CD4-positive, alpha-beta T cell (primary cell): ENCODE measurements around the gene SERPINA5. TPM values are rescaled to one million over a fixed set of nuclear protein-coding genes. Genes with fewer than 3 reads are reported as not detected.

Experiments used
- ATAC-seq: fragments of 200-7000 bp; cut with Tn5 transposase; one replicate; pipeline ENCODE4 v1.10.0; 2022; ENCODE audit warnings: mild to moderate bottlenecking; ENCODE audit not compliant: poor library complexity
- CTCF ChIA-PET: fragments of 350-600 bp; sonication (Branson Sonifier 250); formaldehyde crosslinking; loops from one replicate; lab custom pipeline; 2021; ENCODE audit warnings: antibody characterized with exemption, inconsistent platforms; lab: Charles Lee
- POLR2A ChIA-PET: fragments of 350-600 bp; sonication (Branson Sonifier 250); formaldehyde crosslinking; loops from one replicate; lab custom pipeline; 2021; ENCODE audit warnings: antibody characterized with exemption, inconsistent platforms; lab: Charles Lee
- DNase-seq, 14 experiments: peaks; one replicate each; pipeline ENCODE4 v3.0.0-alpha.2; 2013 to 2020; ENCODE audit warnings: mixed read lengths in 2 of 14
- H3K27ac ChIP-seq, 2 donors: one replicate each; pipeline versions ENCODE4 v1.5.1 to v1.7.0; 2013; ENCODE audit warnings: low read length in 2 of 2, low read depth in 1 of 2, mild to moderate bottlenecking in 1 of 2
- H3K27me3 ChIP-seq, 2 experiments: 1 replicate in 1 of 2; 2 replicates in 1 of 2; pipeline versions ENCODE4 v1.6.1 to v1.7.0; 2013; ENCODE audit warnings: low read length in 2 of 2, control low read depth in 1 of 2, mild to moderate bottlenecking in 1 of 2, moderate library complexity in 1 of 2; ENCODE audit not compliant: insufficient read depth in 2 of 2, control insufficient read depth in 1 of 2
- H3K36me3 ChIP-seq: one replicate; pipeline ENCODE4 v1.6.1; 2013; ENCODE audit warnings: low read length, control low read depth; ENCODE audit not compliant: insufficient read depth
- H3K4me1 ChIP-seq: one replicate; pipeline ENCODE4 v1.6.1; 2013; ENCODE audit warnings: low read length, control low read depth; ENCODE audit not compliant: insufficient read depth
- H3K4me3 ChIP-seq: one replicate; pipeline ENCODE4 v1.5.1; 2013; ENCODE audit warnings: mild to moderate bottlenecking, low read length, moderate library complexity
- H3K9me3 ChIP-seq, 2 experiments: 1 replicate in 1 of 2; 2 replicates in 1 of 2; pipeline versions ENCODE4 v1.6.1 to v1.7.0; 2013; ENCODE audit warnings: low read length in 2 of 2, mild to moderate bottlenecking in 2 of 2, control low read depth in 1 of 2, moderate library complexity in 1 of 2; ENCODE audit not compliant: control insufficient read depth in 1 of 2, insufficient read depth in 1 of 2
- H3K27ac Mint-ChIP-seq: one replicate; pipeline ENCODE4 v1.8.0; 2020; ENCODE audit warnings: mixed read lengths
- H3K27me3 Mint-ChIP-seq: one replicate; pipeline ENCODE4 v1.8.0; 2021; ENCODE audit warnings: mixed read lengths
- H3K36me3 Mint-ChIP-seq: one replicate; pipeline ENCODE4 v1.8.0; 2021; ENCODE audit warnings: low read depth, mixed read lengths
- H3K4me1 Mint-ChIP-seq: one replicate; pipeline ENCODE4 v1.8.0; 2021; ENCODE audit warnings: low read depth, mixed read lengths
- H3K4me3 Mint-ChIP-seq: one replicate; pipeline ENCODE4 v1.8.0; 2020; ENCODE audit warnings: mild to moderate bottlenecking, mixed read lengths
- H3K9me3 Mint-ChIP-seq: one replicate; pipeline ENCODE4 v1.8.0; 2020; ENCODE audit warnings: mixed read lengths
- intact Hi-C, 2 experiments: fragments of 100-400 bp; cut with DNase I in 1 of 2; cut with micrococcal nuclease in 1 of 2; formaldehyde crosslinking; loops; one replicate each; pipeline versions ENCODE4 v1.15.1 to v1.9.0; 2023 to 2025; cut with DNase I, micrococcal nuclease
- total RNA-seq, 174 experiments: library from RNA in 2 of 174; stranded (reverse) in 2 of 174; gene quantifications; one replicate each; pipeline ENCODE4 v1.2.3 and lab custom pipeline; 2021 to 2026
- TF ChIP-seq, protein P1 (sequence below): fragments of 200-600 bp; IDR thresholded peaks from one replicate; pipeline ENCODE4 v1.8.0; 2022; ENCODE audit warnings: antibody characterized with exemption, mild to moderate bottlenecking

Gene SERPINA5
- total RNA-seq, 2 experiments from 2014 or later, result not detected

DNA sequence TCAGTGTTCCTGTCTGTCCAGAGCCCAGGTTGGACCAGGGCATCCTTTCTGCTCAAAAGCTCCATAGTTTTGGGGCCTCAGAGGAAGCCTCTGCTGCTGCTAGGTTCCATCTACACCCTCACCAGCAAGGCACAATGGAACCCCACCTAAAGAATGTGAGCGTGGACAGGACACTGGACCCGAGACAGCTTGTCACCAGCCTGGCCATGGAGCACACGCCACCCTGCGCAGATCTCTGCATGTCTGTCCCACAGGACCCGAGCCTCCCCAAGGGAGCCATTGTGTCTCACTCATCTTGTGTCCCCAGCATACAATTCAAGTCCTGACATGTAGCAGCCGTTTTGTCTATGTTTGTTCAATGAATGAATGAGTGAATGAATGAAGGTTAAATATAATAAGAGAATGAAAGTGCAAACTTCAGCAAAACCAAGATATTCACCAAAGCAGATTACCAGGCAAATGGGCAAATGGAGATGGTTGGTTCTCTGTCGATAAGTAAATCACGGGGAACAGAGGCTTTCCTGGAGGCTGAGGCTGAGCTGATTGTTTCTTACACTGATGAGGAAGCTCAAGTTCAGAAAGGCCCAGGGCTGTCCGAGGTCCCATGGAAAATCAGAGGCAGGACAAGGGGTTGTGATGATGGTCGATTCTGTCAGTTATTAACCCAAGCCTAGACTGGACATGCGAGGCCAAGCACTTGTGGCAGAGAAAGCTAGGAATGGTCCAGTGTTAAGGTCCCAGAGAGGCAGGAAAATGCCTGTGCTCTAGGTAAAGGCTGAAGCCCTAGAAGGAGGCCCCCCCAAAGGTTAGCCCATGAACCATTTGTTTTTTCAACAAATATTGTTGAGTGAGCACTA lies 58.0 kb downstream of the SERPINA5 start:
- ChIA-PET CTCF (no interaction called here), POLR2A (no interaction called here)
- peaks cover 0 to 2% of the 10 kb centered on the region in 2 experiments for H3K27me3 ChIP-seq
- no peak overlapping the region for H3K4me3 ChIP-seq
- Mint-ChIP-seq H3K27me3 (peaks cover 10% of the 10 kb centered on the region), H3K36me3 (no peaks in the 10 kb centered on the region), H3K4me1 (no peaks in the 10 kb centered on the region), H3K4me3 (no peak overlapping the region), H3K9me3 (no peaks in the 10 kb centered on the region), H3K27ac (no peak overlapping the region)
- DNase-seq (no peak), ATAC-seq (no peak)
- no peaks in the 10 kb centered on the region for H3K36me3 ChIP-seq
- TF ChIP-seq, protein P1, sequence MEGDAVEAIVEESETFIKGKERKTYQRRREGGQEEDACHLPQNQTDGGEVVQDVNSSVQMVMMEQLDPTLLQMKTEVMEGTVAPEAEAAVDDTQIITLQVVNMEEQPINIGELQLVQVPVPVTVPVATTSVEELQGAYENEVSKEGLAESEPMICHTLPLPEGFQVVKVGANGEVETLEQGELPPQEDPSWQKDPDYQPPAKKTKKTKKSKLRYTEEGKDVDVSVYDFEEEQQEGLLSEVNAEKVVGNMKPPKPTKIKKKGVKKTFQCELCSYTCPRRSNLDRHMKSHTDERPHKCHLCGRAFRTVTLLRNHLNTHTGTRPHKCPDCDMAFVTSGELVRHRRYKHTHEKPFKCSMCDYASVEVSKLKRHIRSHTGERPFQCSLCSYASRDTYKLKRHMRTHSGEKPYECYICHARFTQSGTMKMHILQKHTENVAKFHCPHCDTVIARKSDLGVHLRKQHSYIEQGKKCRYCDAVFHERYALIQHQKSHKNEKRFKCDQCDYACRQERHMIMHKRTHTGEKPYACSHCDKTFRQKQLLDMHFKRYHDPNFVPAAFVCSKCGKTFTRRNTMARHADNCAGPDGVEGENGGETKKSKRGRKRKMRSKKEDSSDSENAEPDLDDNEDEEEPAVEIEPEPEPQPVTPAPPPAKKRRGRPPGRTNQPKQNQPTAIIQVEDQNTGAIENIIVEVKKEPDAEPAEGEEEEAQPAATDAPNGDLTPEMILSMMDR, result no peak
- peaks cover 0 to 14% of the 10 kb centered on the region in 2 experiments for H3K9me3 ChIP-seq
- H3K4me1 ChIP-seq, result no peaks in the 10 kb centered on the region
- no peak overlapping the region for H3K27ac ChIP-seq
- intact Hi-C loops, result no loop called here

DNA sequence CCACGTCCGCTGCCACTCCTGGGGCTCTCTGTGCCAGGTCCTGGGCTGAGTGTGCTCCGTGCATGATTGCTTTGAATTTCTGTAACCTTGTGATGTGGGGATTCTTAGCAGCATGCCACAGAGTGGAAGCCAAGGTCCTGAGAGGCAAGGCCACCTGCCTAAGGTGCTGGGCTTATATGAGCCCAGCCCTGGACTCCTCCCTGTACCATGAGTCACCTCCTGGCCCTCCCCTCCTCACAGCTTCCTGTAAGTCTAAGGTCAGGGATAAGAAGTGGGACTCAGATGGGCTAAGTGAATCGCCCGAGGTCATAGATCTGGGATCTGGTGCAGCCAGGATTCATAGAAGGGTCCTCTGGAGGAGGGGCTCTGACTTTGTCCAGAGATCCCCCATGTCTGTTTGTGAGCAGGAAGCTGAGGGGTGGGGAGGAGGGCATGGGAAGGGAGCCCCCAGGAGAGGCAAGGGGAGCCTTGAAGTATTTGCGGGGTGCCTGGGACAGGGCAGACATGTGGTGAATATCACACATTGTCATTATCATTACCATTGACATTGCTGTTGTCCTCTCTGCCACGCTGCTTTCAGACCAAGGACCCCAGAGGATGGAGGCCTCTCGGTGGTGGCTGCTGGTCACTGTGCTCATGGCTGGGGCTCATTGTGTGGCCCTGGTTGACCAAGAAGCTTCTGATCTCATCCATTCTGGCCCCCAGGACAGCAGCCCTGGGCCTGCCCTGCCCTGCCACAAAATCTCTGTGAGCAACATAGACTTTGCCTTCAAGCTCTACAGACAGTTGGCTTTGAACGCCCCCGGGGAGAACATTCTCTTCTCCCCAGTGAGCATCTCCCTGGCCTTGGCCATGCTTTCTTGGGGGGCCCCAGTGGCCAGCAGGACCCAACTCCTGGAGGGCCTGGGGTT lies 59.8 kb downstream of the SERPINA5 start:
- no peak overlapping the region for H3K27ac ChIP-seq
- no peak overlapping the region for H3K27ac Mint-ChIP-seq
- H3K4me1 Mint-ChIP-seq, result no peaks in the 10 kb centered on the region
- H3K9me3 ChIP-seq, result peaks cover 0 to 14% of the 10 kb centered on the region in 2 experiments
- no peak for ATAC-seq
- H3K4me1 ChIP-seq, result no peaks in the 10 kb centered on the region
- intact Hi-C loops, result no loop called here
- H3K36me3 Mint-ChIP-seq, result no peaks in the 10 kb centered on the region
- TF ChIP-seq, protein P1, result no peak
- CTCF ChIA-PET, result no interaction called here
- peaks cover 10% of the 10 kb centered on the region for H3K27me3 Mint-ChIP-seq
- H3K9me3 Mint-ChIP-seq, result peaks cover under 1% of the 10 kb centered on the region
- POLR2A ChIA-PET, result no interaction called here
- H3K4me3 ChIP-seq, result no peak overlapping the region
- H3K4me3 Mint-ChIP-seq, result no peak overlapping the region
- H3K27me3 ChIP-seq, result peaks cover 0 to 2% of the 10 kb centered on the region in 2 experiments
- no peak for DNase-seq
- H3K36me3 ChIP-seq, result no peaks in the 10 kb centered on the region

DNA sequence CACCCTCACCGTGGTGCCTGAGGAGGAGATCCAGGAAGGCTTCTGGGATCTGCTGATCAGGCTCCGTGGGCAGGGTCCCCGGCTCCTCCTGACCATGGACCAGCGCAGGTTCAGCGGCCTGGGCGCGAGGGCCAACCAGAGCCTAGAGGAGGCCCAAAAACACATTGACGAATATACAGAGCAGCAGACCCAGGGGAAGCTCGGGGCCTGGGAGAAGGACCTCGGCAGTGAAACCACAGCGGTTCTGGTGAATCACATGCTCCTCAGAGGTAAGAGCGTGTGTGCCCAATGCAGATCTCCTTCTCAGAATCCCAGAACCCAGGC lies 60.4 kb downstream of the SERPINA5 start:
- intact Hi-C loops, result no loop called here

More for the DNA sequence above, 60.4 kb downstream of the SERPINA5 start:
- TF ChIP-seq, protein P1, result no peak
- POLR2A ChIA-PET, result no interaction called here
- Histone ChIP-seq H3K36me3 (no peaks in the 10 kb centered on the region), H3K27me3 (peaks cover 0 to 2% of the 10 kb centered on the region in 2 experiments), H3K27ac (no peak overlapping the region), H3K9me3 (peaks cover 0 to 14% of the 10 kb centered on the region in 2 experiments), H3K4me3 (no peak overlapping the region), H3K4me1 (no peaks in the 10 kb centered on the region)
- H3K36me3 Mint-ChIP-seq, result no peaks in the 10 kb centered on the region
- CTCF ChIA-PET, result no interaction called here
- DNase-seq (no peak), ATAC-seq (no peak)
- no peaks in the 10 kb centered on the region for H3K4me1 Mint-ChIP-seq
- no peak overlapping the region for H3K27ac Mint-ChIP-seq
- H3K4me3 Mint-ChIP-seq, result no peak overlapping the region
- H3K9me3 Mint-ChIP-seq, result peaks cover 2% of the 10 kb centered on the region
- H3K27me3 Mint-ChIP-seq, result peaks cover 10% of the 10 kb centered on the region

Other genes with a start within 250 kb of the SERPINA5 start
- gene SERPINA2, start 214.7 kb upstream of the SERPINA5 start, total RNA-seq, result not detected
- gene SERPINA1, start 192.8 kb upstream of the SERPINA5 start, total RNA-seq, result 1 to 10 TPM; 4.3 to 4.7 TPM
- gene SERPINA11, start 128.6 kb upstream of the SERPINA5 start, total RNA-seq, result not detected
- not detected for gene SERPINA9, start 105.2 kb upstream of the SERPINA5 start, total RNA-seq
- not detected for gene SERPINA12, start 72.0 kb upstream of the SERPINA5 start, total RNA-seq
- not detected for gene SERPINA4, start 20.0 kb upstream of the SERPINA5 start, total RNA-seq
- not detected for gene SERPINA3, start 31.0 kb downstream of the SERPINA5 start, total RNA-seq
- gene GSC, start 188.7 kb downstream of the SERPINA5 start, total RNA-seq, result not detected